Cardiac fibroblast (primary cell): ENCODE measurements around the gene FBXO34.

ENCODE experiments used
- DNase-seq, 2 donors: peaks; one replicate each; pipeline versions ENCODE4 v3.0.0 to v3.0.0-alpha.2; 2010; ENCODE audit warnings: low read depth in 2 of 2
- H3K4me3 ChIP-seq, 2 donors: replicated peaks in 1 of 2; 1 replicate in 1 of 2; 2 replicates in 1 of 2; pipeline ENCODE4 v1.5.1; 2011; ENCODE audit warnings: low read depth in 2 of 2, low read length in 2 of 2, mild to moderate bottlenecking in 2 of 2, moderate library complexity in 1 of 2
- TF ChIP-seq, protein P1 (sequence below): IDR thresholded peaks from one replicate; pipeline ENCODE4 v1.5.1; 2011; ENCODE audit warnings: low read depth, mild to moderate bottlenecking, low read length, inconsistent platforms

Gene FBXO34, protein sequence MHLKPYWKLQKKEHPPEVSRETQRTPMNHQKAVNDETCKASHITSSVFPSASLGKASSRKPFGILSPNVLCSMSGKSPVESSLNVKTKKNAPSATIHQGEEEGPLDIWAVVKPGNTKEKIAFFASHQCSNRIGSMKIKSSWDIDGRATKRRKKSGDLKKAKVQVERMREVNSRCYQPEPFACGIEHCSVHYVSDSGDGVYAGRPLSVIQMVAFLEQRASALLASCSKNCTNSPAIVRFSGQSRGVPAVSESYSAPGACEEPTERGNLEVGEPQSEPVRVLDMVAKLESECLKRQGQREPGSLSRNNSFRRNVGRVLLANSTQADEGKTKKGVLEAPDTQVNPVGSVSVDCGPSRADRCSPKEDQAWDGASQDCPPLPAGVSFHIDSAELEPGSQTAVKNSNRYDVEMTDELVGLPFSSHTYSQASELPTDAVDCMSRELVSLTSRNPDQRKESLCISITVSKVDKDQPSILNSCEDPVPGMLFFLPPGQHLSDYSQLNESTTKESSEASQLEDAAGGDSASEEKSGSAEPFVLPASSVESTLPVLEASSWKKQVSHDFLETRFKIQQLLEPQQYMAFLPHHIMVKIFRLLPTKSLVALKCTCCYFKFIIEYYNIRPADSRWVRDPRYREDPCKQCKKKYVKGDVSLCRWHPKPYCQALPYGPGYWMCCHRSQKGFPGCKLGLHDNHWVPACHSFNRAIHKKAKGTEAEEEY

DNA sequence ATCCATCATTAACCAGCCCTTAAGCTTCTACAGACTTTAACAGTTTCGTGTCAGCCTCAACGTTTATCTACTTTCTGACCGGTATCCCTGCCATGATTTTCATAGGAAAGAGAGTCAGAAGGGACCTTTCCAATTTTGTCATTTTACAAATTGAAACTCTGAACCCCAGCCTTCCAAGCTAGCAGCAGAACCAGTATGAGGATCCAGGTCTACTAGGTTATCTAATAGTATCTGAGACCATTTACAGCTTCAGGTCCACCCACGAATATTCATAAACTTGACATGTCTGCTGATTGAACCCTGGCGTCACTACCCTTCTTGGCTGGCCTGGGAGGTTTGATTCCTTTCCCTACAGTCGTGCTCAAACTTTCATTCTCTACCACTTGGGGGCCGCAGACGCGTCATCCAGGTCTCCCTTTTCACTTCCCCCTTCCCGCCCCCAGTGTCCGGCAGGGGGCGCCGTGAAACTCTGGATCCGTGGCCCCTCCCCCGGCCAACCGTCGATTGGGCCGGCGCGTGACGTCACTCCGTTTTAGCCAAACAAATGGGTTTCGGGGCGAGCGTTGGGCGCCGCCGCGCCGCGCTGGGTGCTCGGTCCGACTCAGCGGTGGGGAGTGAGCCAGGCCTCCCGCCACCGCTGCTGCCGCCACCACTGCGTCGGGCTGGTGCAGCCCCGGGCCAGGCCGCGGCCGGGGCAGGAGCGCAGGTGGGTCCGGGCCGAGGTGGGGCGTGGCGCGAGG lies at the start of gene FBXO34:
Gene FBXO34 (plus strand): TSS at position 590 of the 740 bp plus-strand sequence. CDS start 78,970 bp downstream, outside the sequence.
- TF ChIP-seq, protein P1, sequence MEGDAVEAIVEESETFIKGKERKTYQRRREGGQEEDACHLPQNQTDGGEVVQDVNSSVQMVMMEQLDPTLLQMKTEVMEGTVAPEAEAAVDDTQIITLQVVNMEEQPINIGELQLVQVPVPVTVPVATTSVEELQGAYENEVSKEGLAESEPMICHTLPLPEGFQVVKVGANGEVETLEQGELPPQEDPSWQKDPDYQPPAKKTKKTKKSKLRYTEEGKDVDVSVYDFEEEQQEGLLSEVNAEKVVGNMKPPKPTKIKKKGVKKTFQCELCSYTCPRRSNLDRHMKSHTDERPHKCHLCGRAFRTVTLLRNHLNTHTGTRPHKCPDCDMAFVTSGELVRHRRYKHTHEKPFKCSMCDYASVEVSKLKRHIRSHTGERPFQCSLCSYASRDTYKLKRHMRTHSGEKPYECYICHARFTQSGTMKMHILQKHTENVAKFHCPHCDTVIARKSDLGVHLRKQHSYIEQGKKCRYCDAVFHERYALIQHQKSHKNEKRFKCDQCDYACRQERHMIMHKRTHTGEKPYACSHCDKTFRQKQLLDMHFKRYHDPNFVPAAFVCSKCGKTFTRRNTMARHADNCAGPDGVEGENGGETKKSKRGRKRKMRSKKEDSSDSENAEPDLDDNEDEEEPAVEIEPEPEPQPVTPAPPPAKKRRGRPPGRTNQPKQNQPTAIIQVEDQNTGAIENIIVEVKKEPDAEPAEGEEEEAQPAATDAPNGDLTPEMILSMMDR = peak; percentile 99
- DNase-seq = peak; percentile 97 to 98
- H3K4me3 ChIP-seq = peak within 1 kb of the TSS; percentile 96 to 98

DNA sequence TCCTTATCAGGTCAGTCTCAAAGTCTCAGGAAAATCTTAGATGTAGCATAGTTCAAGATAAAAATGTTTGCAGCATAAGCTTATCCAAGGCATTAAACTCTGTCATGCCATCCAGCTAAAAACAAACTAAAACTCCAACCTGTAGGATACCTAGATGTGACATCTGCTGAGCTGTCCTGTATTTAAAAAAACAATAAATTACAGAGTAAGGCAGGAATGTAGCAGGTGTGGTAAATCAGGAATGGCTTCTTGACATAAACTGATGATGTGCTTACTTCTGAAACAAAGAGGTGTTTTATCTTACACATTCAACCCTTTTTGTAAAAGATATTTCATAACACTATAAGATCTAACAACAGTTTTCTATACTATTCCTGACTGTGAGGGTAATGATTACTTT lies 49.3 kb upstream of the FBXO34 start:
- no peak for DNase-seq
- no peak overlapping the region for H3K4me3 ChIP-seq
- TF ChIP-seq, protein P1 = no peak

DNA sequence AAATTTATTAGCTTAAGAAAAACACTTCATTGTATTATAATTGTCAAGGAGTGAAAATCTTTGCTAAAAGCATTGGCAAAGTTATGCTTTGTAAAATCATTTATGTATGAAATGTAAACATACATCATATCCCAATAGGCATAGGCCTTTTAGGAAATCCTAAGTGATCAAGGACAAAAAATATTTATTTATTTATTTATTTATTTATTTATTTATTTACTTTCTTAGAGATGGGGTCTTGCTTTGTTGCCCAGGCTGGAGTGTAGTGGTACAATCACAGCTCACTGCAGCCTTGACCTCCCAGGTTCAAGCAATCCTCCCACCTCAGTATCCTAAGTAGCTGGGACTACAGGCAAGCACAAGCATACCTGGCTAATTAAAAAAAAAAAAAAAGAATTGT lies 47.9 kb upstream of the FBXO34 start:
- H3K4me3 ChIP-seq = no peak overlapping the region
- no peak for DNase-seq
- TF ChIP-seq, protein P1 = no peak

DNA sequence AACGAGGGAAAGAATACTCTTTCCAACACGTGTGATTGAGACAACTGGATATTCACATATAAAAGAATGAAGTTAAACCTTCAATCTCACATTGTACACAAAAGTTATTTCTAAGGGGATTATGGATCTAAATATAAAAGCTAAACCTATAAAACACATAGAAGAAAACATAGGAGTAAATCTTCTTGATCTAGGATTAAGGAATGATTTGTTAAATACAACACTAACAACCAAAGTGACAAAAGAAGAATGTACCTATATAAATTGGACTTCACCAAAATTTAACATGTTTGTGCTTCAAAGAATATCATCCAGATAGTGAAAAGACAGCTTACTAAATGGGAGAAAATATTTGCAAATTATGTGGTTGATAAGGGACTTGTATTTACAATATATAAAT lies 43.0 kb upstream of the FBXO34 start:
- H3K4me3 ChIP-seq = no peak overlapping the region
- DNase-seq = no peak
- TF ChIP-seq, protein P1 = no peak

DNA sequence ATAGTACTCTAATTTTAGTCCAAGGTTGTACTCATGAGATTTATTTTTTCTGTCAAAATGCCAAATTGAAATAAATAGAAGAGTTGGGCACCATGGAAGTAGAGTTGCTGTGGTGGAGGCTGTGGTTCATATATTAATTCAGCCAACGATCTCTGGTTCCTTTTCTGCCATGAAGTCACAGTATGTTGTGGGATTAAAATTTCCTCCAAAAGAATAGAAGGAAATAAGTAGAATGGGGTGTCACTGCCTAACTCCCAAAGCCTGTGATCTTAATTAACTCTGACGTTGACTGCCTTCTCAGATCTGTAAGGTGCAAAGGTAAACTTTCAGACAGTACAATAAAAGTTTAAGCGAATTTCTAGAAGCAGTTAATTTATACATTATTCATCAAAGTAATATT lies 37.6 kb upstream of the FBXO34 start:
- no peak overlapping the region for H3K4me3 ChIP-seq
- DNase-seq = no peak
- TF ChIP-seq, protein P1 = no peak

DNA sequence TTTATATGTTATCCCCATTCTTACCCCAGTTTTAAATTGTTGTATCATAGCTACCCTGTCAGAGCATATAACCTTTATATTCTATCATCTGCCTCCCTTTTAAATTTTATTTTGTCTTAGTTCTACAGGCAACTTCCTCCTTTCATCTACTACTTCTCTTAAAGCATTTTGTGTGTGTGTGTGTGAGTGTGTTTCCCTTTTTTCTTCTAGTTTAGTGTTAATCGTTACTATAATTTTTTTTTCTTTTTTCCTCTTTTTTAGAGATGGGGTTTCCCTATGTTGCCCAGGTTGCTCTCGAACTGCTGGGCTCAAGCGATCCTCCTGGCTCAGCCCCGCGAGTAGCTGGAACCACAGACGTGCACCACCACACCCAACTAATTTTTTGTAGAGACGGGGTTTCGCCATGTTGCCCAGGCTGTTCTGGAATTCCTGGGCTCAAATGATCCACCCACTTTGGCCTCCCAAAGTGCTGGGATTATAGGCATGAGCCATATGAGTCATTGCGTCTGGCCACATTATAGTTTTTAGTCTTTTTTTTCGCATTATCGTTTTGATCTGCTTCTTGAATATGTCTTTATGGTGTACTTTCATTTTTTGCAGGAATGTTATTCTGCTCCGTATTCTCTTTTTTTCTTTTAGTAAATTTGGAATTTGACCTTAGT lies 33.1 kb upstream of the FBXO34 start:
- no peak overlapping the region for H3K4me3 ChIP-seq
- TF ChIP-seq, protein P1 = no peak
- DNase-seq = no peak
